GM12865 (cell line): Measurements from ENCODE around the gene SAA1.
"Not testable (repeated sequence)": the region's sequence is repeated elsewhere in the genome, so short reads cannot be mapped to it uniquely, and the experiment has no call there.

Source experiments
- DNase-seq: peaks from one replicate; pipeline ENCODE4 v3.0.0; 2010; ENCODE audit warnings: low read depth
- H3K4me3 ChIP-seq: 2 replicates; pipeline ENCODE4 v1.5.1; 2011; ENCODE audit warnings: mild to moderate bottlenecking, low read depth, low read length, control low read depth
- CTCF ChIP-seq: IDR thresholded peaks from 2 replicates; pipeline ENCODE4 v1.5.1; 2011; ENCODE audit warnings: low read length, control low read depth, low read depth, inconsistent platforms; ENCODE audit not compliant: insufficient read depth; ENCODE audit errors: missing control alignments

The SAA1 gene

GRCh38 chr11:18245396-18245795, 20.7 kb upstream of the SAA1 start:
- DNase-seq = no peak
- TF ChIP-seq CTCF = no peak
- no peak overlapping the region for H3K4me3 ChIP-seq

GRCh38 chr11:18246379-18247190, 19.5 kb upstream of the SAA1 start:
- peak; percentile 87 for DNase-seq
- peak overlapping the region; percentile 44 for H3K4me3 ChIP-seq

GRCh38 chr11:18247191-18247581, 18.9 kb upstream of the SAA1 start:
- DNase-seq, H3K4me3 ChIP-seq: not testable (repeated sequence)

- TF ChIP-seq CTCF = no peak
- H3K4me3 ChIP-seq = no peak within 1 kb of the TSS
- no peak for DNase-seq
Observed at GRCh38 chr11:18248561-18248960, 17.5 kb upstream of the SAA1 start, which contains the start of gene SAA2. TSS of gene SAA2 (minus strand) at chr11:18248668. CDS start at chr11:18248011, 657 bp downstream.

- no peak for TF ChIP-seq CTCF
- no peak overlapping the region for H3K4me3 ChIP-seq
- no peak for DNase-seq
Observed at GRCh38 chr11:18253233-18253632, 12.8 kb upstream of the SAA1 start.

- no peak overlapping the region for H3K4me3 ChIP-seq
- DNase-seq = no peak
- no peak for TF ChIP-seq CTCF
Observed at GRCh38 chr11:18253778-18254338, 12.2 kb upstream of the SAA1 start.

GRCh38 chr11:18254781-18255361, 11.2 kb upstream of the SAA1 start:
- H3K4me3 ChIP-seq = no peak overlapping the region
- TF ChIP-seq CTCF = no peak
- DNase-seq = no peak
